ENCODE data around the gene MED10. TPM values are rescaled to one million over a fixed set of nuclear protein-coding genes. Genes with fewer than 3 reads are reported as not detected.

Gene MED10
- total and polyA plus RNA-seq, 9 of the 15 experiments (the other 6 are each of a cell fraction or from before 2014, with no cell fraction given): 23.8 to 83.4 (median 58.8) TPM

DNA sequence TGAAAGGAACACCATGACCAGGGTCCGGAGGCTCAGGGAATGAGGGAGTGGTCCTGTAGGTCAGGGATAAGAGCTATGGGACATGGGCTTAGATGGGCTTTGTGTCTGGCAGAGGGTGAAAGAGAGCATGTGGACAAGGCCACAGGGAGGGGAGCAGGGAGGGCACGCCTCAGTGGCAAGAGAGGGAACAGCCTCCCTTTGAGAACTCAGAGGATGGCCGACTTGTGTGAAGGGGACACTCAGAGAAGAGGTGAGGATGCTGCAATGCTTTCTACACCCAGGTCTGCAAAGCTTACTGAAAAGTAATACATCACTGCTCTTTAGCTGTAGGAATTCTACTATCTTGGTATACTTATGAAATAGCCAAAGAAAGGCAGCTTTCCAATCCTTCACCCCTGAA, 23.5 kb downstream of the MED10 start:
- Histone ChIP-seq H4K20me1 (replicated peaks; ENCODE audit: control insufficient read depth, insufficient read depth, low read length) (peaks cover 13% of the 10 kb centered on the region), H3K27me3 (ENCODE audit: control insufficient read depth in 2 of 2, insufficient read depth in 2 of 2, low read length in 2 of 2) (peaks cover 61 to 85% of the 10 kb centered on the region in 2 experiments), H2AFZ (ENCODE audit: low read depth, low read length) (no peak overlapping the region), H3K9ac (ENCODE audit: insufficient read depth in 1 of 2, low read depth in 2 of 2, low read length in 2 of 2) (no peak overlapping the region), H3K4me2 (ENCODE audit: insufficient read depth, low read length) (no peak overlapping the region), H3K9me3 (replicated peaks; ENCODE audit: control insufficient read depth, insufficient read depth, low read depth, low read length) (no peaks in the 10 kb centered on the region), H3K4me1 (replicated peaks in 1 of 2; ENCODE audit: control insufficient read depth in 2 of 2, insufficient read depth in 2 of 2, low read length in 2 of 2) (no peaks in the 10 kb centered on the region), H3K27ac (ENCODE audit: extremely low read depth, low read depth, low read length) (no peak overlapping the region), H3K36me3 (ENCODE audit: control insufficient read depth, insufficient read depth, low read length) (no peaks in the 10 kb centered on the region), H3K9me1 (ENCODE audit: control insufficient read depth, insufficient read depth, low read length) (no peaks in the 10 kb centered on the region), H3K4me3 (no peak overlapping the region), H3K79me2 (ENCODE audit: control insufficient read depth, insufficient read depth, low read length) (no peaks in the 10 kb centered on the region)
- in situ Hi-C loops (cut with MboI) (no loop called here), intact Hi-C loops (cut with micrococcal nuclease) (no loop called here)
- FAIRE-seq (no peak), ATAC-seq (peak; percentile 40; the same call in 2 of the 3 replicates), DNase-seq (ENCODE audit: extremely low read depth in 1 of 4, low spot score in 3 of 4) (no peak)
- 0% methylated on average over 3 of the region's 3 CpGs for WGBS (ENCODE audit: insufficient coverage, low coverage, missing lambda C conversion rate)
- TF ChIP-seq, protein P1, sequence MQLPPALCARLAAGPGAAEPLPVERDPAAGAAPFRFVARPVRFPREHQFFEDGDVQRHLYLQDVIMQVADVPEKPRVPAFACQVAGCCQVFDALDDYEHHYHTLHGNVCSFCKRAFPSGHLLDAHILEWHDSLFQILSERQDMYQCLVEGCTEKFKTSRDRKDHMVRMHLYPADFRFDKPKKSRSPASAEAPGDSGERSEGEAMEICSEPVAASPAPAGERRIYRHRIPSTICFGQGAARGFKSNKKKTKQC (CRISPR knock-in tag; IDR thresholded peaks at IDR 0.05): no peak
- TF ChIP-seq MCM2 (IDR thresholded peaks at IDR 0.05; ENCODE audit: low read depth) (no peak), ZNF445 (CRISPR knock-in tag; IDR thresholded peaks at IDR 0.05; ENCODE audit: low read depth) (no peak), ETV5 (CRISPR knock-in tag; IDR thresholded peaks at IDR 0.05; ENCODE audit: low read depth) (no peak), CBX1 (IDR thresholded peaks at IDR 0.05; ENCODE audit: low read depth) (no peak), KLF1 (tag; IDR thresholded peaks at IDR 0.05) (no peak)
- ChIA-PET POLR2A (interaction anchor here (0.7 to 1.3 kb wide), 3 partner anchors 13 to 19 kb away, joined by 3 to 18 read pairs (median 3); no protein-coding TSS in a partner anchor), CTCF (ENCODE audit: low intra/inter-chr PET ratio) (no interaction called here)
- BruUV-seq (replicated peaks): no TSS peak

Data from K562 (cell line).